Measurements from ENCODE around the gene SYTL2.
"Not testable (repeated sequence)": the region's sequence is repeated elsewhere in the genome, so short reads cannot be mapped to it uniquely, and the experiment has no call there.

Gene SYTL2

DNA sequence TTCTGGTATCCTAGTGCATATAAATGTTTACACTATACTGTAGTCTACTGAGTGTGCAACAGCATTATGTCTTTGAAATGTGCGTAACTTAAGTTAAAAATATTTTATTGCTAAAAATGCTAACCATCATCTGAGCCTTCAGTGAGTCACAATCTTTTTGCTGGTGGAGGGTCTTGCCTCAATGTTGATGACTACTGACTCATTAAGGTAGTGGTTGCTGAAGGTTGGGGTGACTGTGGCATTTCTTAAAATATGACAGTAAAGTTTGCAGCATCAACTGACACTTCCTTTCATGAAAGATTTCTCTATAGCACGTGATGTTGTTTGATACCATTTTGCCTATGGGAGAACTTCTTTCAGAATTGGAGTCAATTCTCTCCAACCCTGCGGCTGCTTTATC is 137.5 kb downstream of the SYTL2 start:
- no peak overlapping the region for H3K4me3 ChIP-seq (ENCODE audit: low read depth, low read length)
- TF ChIP-seq, protein P1, sequence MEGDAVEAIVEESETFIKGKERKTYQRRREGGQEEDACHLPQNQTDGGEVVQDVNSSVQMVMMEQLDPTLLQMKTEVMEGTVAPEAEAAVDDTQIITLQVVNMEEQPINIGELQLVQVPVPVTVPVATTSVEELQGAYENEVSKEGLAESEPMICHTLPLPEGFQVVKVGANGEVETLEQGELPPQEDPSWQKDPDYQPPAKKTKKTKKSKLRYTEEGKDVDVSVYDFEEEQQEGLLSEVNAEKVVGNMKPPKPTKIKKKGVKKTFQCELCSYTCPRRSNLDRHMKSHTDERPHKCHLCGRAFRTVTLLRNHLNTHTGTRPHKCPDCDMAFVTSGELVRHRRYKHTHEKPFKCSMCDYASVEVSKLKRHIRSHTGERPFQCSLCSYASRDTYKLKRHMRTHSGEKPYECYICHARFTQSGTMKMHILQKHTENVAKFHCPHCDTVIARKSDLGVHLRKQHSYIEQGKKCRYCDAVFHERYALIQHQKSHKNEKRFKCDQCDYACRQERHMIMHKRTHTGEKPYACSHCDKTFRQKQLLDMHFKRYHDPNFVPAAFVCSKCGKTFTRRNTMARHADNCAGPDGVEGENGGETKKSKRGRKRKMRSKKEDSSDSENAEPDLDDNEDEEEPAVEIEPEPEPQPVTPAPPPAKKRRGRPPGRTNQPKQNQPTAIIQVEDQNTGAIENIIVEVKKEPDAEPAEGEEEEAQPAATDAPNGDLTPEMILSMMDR (IDR thresholded peaks at IDR 0.05; ENCODE audit: low read depth, low read length), result no peak
- H3K36me3 ChIP-seq, result no peaks in the 10 kb centered on the region
- no peaks in the 10 kb centered on the region for H3K9me3 ChIP-seq
- no peaks in the 10 kb centered on the region for H3K4me1 ChIP-seq
- no peak for DNase-seq
- peaks cover 15% of the 10 kb centered on the region for H3K27me3 ChIP-seq

DNA sequence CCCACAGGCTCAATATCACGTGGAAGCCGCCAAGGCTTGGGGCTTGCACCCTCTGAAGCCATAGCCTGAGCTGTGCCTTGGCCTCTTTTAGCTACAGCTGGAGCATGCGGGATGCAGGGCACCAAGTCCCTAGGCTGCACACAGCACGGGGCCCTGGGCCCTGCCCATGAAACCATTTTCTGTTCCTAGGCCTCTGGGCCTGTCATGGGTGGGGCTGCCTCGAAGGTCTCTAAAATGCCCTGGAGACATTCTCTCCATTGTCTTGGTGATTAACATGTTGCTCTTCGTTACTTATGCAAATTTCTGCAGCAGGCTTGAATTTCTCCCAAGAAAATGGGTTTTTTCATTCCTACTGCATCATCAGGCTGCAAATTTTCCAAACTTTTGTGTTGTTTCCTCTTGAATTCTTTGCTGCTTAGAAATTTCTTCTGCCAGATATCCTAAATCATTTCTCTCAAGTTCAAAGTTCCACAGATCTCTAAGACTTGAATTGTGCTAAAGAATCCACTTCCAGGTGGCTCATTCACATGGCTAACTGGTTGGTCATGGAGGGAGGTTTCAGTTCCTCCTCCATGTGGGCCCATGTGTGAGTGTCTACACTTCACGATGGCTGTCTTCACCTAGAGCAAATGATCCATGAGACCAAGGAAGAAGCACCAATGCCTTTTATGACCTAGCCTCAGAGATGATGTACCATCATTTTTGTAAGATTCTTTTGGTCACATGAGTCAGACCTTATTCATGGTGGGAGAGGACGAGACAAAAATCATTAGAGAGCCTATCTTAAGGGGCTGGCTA is 138.6 kb downstream of the SYTL2 start:
- Histone ChIP-seq H3K27me3 (peaks cover 15% of the 10 kb centered on the region), H3K36me3 (no peaks in the 10 kb centered on the region)

DNA sequence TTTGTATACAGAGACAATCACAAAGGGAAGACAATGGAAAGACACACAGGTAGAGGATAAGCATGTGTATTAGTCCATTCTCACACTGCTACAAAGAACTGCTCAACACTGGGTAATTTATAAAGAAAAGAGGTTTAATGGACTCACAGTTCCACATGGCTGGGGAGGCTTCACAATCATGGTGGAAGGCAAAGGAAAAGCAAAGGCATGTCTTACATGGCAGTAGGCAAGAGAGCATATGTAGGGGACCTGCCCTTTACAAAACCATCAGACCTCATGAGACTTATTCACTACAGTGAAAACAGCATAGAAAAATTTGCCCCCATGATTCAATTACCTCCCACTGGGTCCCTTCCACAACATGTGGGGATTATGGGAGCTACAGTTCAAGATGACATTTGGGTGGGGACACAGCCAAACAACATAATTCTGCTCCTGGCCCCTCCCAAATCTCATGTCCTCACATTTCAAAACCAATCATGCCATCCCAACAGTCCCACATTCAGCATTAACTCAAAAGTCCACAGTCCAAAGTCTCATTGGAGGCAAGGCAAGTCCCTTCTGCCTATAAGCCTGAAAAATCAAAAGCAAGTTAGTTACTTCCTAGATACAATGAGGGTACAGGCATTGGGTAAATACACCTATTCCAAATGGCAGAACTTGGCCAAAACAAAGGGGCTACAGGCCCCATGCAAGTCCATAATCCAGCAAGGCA is 139.8 kb downstream of the SYTL2 start:
- not testable (repeated sequence) for H3K4me3 ChIP-seq (ENCODE audit: low read depth, low read length); DNase-seq; H3K4me1 ChIP-seq; H3K36me3 ChIP-seq; H3K9me3 ChIP-seq
- H3K27me3 ChIP-seq, result peaks cover 15% of the 10 kb centered on the region

More for the DNA sequence above, 138.6 kb downstream of the SYTL2 start:
- Histone ChIP-seq H3K9me3 (no peaks in the 10 kb centered on the region), H3K4me3 (ENCODE audit: low read depth, low read length) (no peak overlapping the region), H3K4me1 (no peaks in the 10 kb centered on the region)
- TF ChIP-seq, protein P1 (IDR thresholded peaks at IDR 0.05; ENCODE audit: low read depth, low read length), result no peak
- no peak for DNase-seq

DNA sequence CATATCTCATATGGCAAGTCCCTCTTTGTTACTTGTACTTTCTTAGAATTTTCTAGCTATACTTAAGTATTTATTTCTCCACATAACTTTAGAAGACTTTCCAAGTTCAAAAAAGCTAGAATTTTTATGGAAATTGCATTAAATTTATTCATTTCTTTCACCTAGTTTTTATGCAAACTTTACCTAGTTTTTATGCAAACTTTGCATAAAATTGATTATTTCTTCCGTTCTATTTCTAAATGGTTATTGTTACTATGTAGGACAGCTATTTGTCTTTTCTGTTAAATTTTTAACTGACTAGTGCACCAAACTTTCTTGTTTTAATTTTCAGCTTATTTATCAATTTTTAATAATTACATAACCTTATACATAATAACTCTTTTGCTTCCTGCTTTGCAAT is 142.8 kb downstream of the SYTL2 start:
- Histone ChIP-seq H3K36me3 (no peaks in the 10 kb centered on the region), H3K4me3 (ENCODE audit: low read depth, low read length) (no peak overlapping the region), H3K9me3 (no peaks in the 10 kb centered on the region), H3K4me1 (no peaks in the 10 kb centered on the region), H3K27me3 (no peaks in the 10 kb centered on the region)
- DNase-seq, result no peak
- TF ChIP-seq, protein P1 (IDR thresholded peaks at IDR 0.05; ENCODE audit: low read depth, low read length), result no peak

DNA sequence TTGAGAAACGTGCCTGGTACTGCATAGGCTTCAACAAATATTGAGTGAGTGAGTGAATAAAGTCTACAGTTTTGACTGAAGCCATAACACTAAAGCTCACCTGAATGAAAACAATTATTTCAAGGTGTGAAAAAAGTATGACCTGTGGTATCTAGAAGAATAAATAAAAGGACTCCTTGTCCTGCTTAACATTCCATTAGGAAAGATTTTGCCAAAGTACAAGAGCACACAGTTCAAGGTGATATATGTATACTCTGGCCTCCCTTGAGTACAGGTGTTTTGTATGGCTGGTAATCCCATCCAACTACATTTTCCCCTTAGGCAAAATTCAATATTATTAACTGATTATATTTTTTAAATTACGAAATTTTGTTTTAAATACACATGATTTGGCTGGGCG is 144.3 kb downstream of the SYTL2 start:
- DNase-seq, result no peak
- TF ChIP-seq, protein P1 (IDR thresholded peaks at IDR 0.05; ENCODE audit: low read depth, low read length), result no peak
- no peaks in the 10 kb centered on the region for H3K9me3 ChIP-seq
- H3K4me3 ChIP-seq (ENCODE audit: low read depth, low read length), result no peak overlapping the region
- H3K36me3 ChIP-seq, result no peaks in the 10 kb centered on the region; the same call in 1 of the 2 replicates
- H3K27me3 ChIP-seq, result no peaks in the 10 kb centered on the region
- H3K4me1 ChIP-seq, result no peaks in the 10 kb centered on the region

DNA sequence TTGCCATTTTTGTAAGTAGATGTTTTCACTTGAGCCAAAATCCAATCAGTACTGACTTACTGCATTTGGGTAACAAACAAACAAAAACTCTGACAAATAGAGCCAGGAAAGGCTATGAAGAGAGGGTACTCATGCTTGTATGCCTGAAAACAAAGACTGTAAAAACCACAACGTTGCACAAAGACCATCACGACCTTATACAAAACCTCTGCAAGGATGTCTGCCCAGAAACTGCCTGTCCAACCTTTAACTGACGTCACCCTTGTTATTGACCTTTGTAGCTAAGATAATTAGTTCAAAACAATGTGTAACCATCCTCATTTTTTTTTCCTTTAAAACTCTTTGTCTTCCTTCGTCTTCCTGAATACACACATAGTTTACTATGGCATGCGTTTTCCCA is 145.2 kb downstream of the SYTL2 start:
- Histone ChIP-seq H3K36me3 (peaks cover 6% of the 10 kb centered on the region), H3K9me3 (no peaks in the 10 kb centered on the region), H3K4me1 (no peaks in the 10 kb centered on the region), H3K4me3 (ENCODE audit: low read depth, low read length) (no peak overlapping the region), H3K27me3 (no peaks in the 10 kb centered on the region)
- DNase-seq, result no peak
- TF ChIP-seq, protein P1 (IDR thresholded peaks at IDR 0.05; ENCODE audit: low read depth, low read length), result no peak

All from BE2C (cell line).